OCI-LY1 (cell line): Measurements from ENCODE around the gene LSP1.

Experiments
- H2AFZ ChIP-seq: fragments of 200-600 bp; sonication (generic), shearing (Covaris generic); 2 replicates; pipeline ENCODE4 v1.6.0; 2014; ENCODE audit warnings: antibody characterized with exemption, mild to moderate bottlenecking, low read length
- H3F3A ChIP-seq: fragments of 200-600 bp; sonication (generic), shearing (Covaris generic); 2 replicates; pipeline ENCODE4 v1.6.0; 2014; ENCODE audit warnings: mild to moderate bottlenecking, antibody characterized with exemption, low read length, moderate library complexity; ENCODE audit not compliant: insufficient read depth
- H3K27ac ChIP-seq: fragments of 200-600 bp; sonication (generic); 2 replicates; pipeline ENCODE4 v1.5.1; 2014; ENCODE audit warnings: low read length, mixed run types, mild to moderate bottlenecking, low read depth; ENCODE audit not compliant: poor library complexity, severe bottlenecking
- H3K27me3 ChIP-seq: fragments of 200-600 bp; sonication (generic); 2 replicates; pipeline ENCODE4 v1.6.0; 2014; ENCODE audit warnings: antibody characterized with exemption, mild to moderate bottlenecking, low read length, moderate library complexity; ENCODE audit not compliant: insufficient read depth
- H3K36me3 ChIP-seq: fragments of 200-600 bp; sonication (generic); 2 replicates; pipeline ENCODE4 v1.6.1; 2014; ENCODE audit warnings: mild to moderate bottlenecking, antibody characterized with exemption, low read length, moderate library complexity, mixed read lengths; ENCODE audit not compliant: insufficient read depth
- H3K4me1 ChIP-seq: fragments of 200-600 bp; sonication (generic); 2 replicates; pipeline ENCODE4 v1.5.1; 2014; ENCODE audit warnings: mild to moderate bottlenecking, low read length, moderate library complexity; ENCODE audit not compliant: insufficient read depth, severe bottlenecking
- H3K4me2 ChIP-seq: fragments of 200-600 bp; sonication (generic), shearing (Covaris generic); 2 replicates; pipeline ENCODE4 v1.6.1; 2014; ENCODE audit warnings: low read length
- H3K4me3 ChIP-seq: fragments of 200-600 bp; sonication (generic); 2 replicates; pipeline ENCODE4 v1.5.1; 2014; ENCODE audit warnings: low read length, low read depth, mild to moderate bottlenecking, mixed read lengths; ENCODE audit not compliant: poor library complexity, severe bottlenecking
- H3K79me2 ChIP-seq: fragments of 200-600 bp; shearing (Covaris generic); 2 replicates; pipeline ENCODE4 v1.6.1; 2016; ENCODE audit warnings: mixed run types, low read length, mixed read lengths; ENCODE audit not compliant: insufficient read depth
- H3K9ac ChIP-seq: fragments of 200-600 bp; sonication (generic), shearing (Covaris generic); 2 replicates; pipeline ENCODE4 v1.6.1; 2014; ENCODE audit warnings: mild to moderate bottlenecking, low read length, mixed read lengths
- H3K9me2 ChIP-seq: fragments of 200-600 bp; sonication (generic), shearing (Covaris generic); 2 replicates; pipeline ENCODE4 v1.6.1; 2014; ENCODE audit warnings: low read depth, mild to moderate bottlenecking, low read length, mixed read lengths
- H3K9me3 ChIP-seq: fragments of 200-600 bp; shearing (Covaris generic); 2 replicates; pipeline ENCODE4 v1.6.1; 2014; ENCODE audit warnings: low read length, mixed read lengths
- H4K20me1 ChIP-seq: fragments of 200-600 bp; sonication (generic), shearing (Covaris generic); 2 replicates; pipeline ENCODE4 v1.6.0; 2016; ENCODE audit warnings: mild to moderate bottlenecking, low read length; ENCODE audit not compliant: insufficient read depth
- CTCF ChIP-seq: fragments of 200-600 bp; sonication (generic), shearing (Covaris generic); IDR thresholded peaks from 2 replicates; pipeline ENCODE4 v1.5.1; 2017; ENCODE audit warnings: mild to moderate bottlenecking, antibody characterized with exemption, low read length, moderate library complexity, mixed read lengths
- EZH2 ChIP-seq: fragments of 200-600 bp; sonication (generic), shearing (Covaris generic); IDR thresholded peaks from 2 replicates; pipeline ENCODE4 v1.8.0; 2017; ENCODE audit warnings: borderline replicate concordance, mixed run types, mild to moderate bottlenecking, antibody characterized with exemption, low read length, moderate library complexity, mixed read lengths

The LSP1 gene

GRCh38 chr11:1916986-1917522 lies 64.2 kb downstream of the LSP1 start:
- no peaks in the 10 kb centered on the region for H3K27me3 ChIP-seq
- H3K36me3 ChIP-seq, result no peaks in the 10 kb centered on the region
- no peak overlapping the region for H3K4me3 ChIP-seq
- no peaks in the 10 kb centered on the region for H3K4me1 ChIP-seq
- TF ChIP-seq CTCF (no peak), EZH2 (no peak)
- no peak overlapping the region for H2AFZ ChIP-seq
- H3K27ac ChIP-seq, result no peak overlapping the region
- no peak overlapping the region for H3K4me2 ChIP-seq
- no peaks in the 10 kb centered on the region for H3K9me3 ChIP-seq
- no peaks in the 10 kb centered on the region for H3K9me2 ChIP-seq
- H3K9ac ChIP-seq, result no peak overlapping the region
- no peaks in the 10 kb centered on the region for H3F3A ChIP-seq
- H4K20me1 ChIP-seq, result no peaks in the 10 kb centered on the region
- no peaks in the 10 kb centered on the region for H3K79me2 ChIP-seq

GRCh38 chr11:1917523-1918435 lies 64.9 kb downstream of the LSP1 start:
- Histone ChIP-seq H2AFZ (no peak overlapping the region), H3K9me2 (no peaks in the 10 kb centered on the region), H4K20me1 (no peaks in the 10 kb centered on the region), H3F3A (no peaks in the 10 kb centered on the region), H3K4me3 (no peak overlapping the region), H3K27ac (no peak overlapping the region), H3K9me3 (no peaks in the 10 kb centered on the region), H3K27me3 (no peaks in the 10 kb centered on the region), H3K4me1 (no peaks in the 10 kb centered on the region), H3K79me2 (no peaks in the 10 kb centered on the region), H3K9ac (no peak overlapping the region), H3K36me3 (no peaks in the 10 kb centered on the region), H3K4me2 (no peak overlapping the region)
- TF ChIP-seq EZH2 (no peak), CTCF (peak; percentile 27; the same call in 1 of the 2 replicates)

GRCh38 chr11:1918436-1919315 lies 65.8 kb downstream of the LSP1 start:
- no peak overlapping the region for H3K9ac ChIP-seq
- H3K79me2 ChIP-seq, result no peaks in the 10 kb centered on the region
- H3K4me1 ChIP-seq, result no peaks in the 10 kb centered on the region
- H3K9me2 ChIP-seq, result no peaks in the 10 kb centered on the region
- no peaks in the 10 kb centered on the region for H3F3A ChIP-seq
- H3K9me3 ChIP-seq, result no peaks in the 10 kb centered on the region
- no peak overlapping the region for H3K4me3 ChIP-seq
- no peak overlapping the region for H3K27ac ChIP-seq
- TF ChIP-seq CTCF, result peak; percentile 27; the same call in 1 of the 2 replicates
- no peak for TF ChIP-seq EZH2
- H3K27me3 ChIP-seq, result peaks cover 4% of the 10 kb centered on the region; the same call in 1 of the 2 replicates
- no peaks in the 10 kb centered on the region for H4K20me1 ChIP-seq
- no peaks in the 10 kb centered on the region for H3K36me3 ChIP-seq
- no peak overlapping the region for H2AFZ ChIP-seq
- no peak overlapping the region for H3K4me2 ChIP-seq
